Adrenal gland (tissue), 5 donors: ENCODE measurements around the gene RELN.

Experiments used
- CTCF ChIP-seq, 6 experiments: fragments of 450-650 bp in 4 of 6; fragments of 200-600 bp in 2 of 6; sonication (generic) in 1 of 6; IDR thresholded peaks; 1 replicate in 5 of 6; 2 replicates in 1 of 6; pipeline versions ENCODE4 v1.5.1 to v1.8.0; 2016 to 2021; ENCODE audit warnings: antibody characterized with exemption in 6 of 6, mild to moderate bottlenecking in 2 of 6, moderate library complexity in 1 of 6
- POLR2A ChIP-seq, 2 donors: fragments of 450-650 bp; IDR thresholded peaks; one replicate each; pipeline ENCODE4 v1.6.1; 2017; ENCODE audit warnings: antibody characterized with exemption in 2 of 2, mild to moderate bottlenecking in 2 of 2, moderate library complexity in 1 of 2
- donor health status: DM: no; HTN: no; CAD: no.

- TF ChIP-seq CTCF (IDR thresholded peaks at IDR 0.05) (no peak), POLR2A (IDR thresholded peaks at IDR 0.05) (no peak)
Measured at GRCh38 chr7:103656221-103656620, 333.2 kb downstream of the RELN start.
